CD14-positive monocyte (primary cell): Measurements from ENCODE around the gene MAML1. TPM values are rescaled to one million over a fixed set of nuclear protein-coding genes. Genes with fewer than 3 reads are reported as not detected.
A peak's percentile ranks its signal among the peaks of the same experiment; 100 is the strongest.

Experiments
- DNase-seq, 3 donors: peaks; one replicate each; pipeline ENCODE4 v3.0.0-alpha.2; 2011 to 2022
- H2AFZ ChIP-seq: 2 replicates; pipeline ENCODE4 v1.6.0; 2012; ENCODE audit warnings: mild to moderate bottlenecking, low read depth, low read length, inconsistent platforms; ENCODE audit not compliant: insufficient read depth, poor library complexity, severe bottlenecking
- H3K27ac ChIP-seq, 2 donors: 1 replicate in 1 of 2; 2 replicates in 1 of 2; pipeline ENCODE4 v1.5.1; 2012 to 2013; ENCODE audit warnings: low read length in 2 of 2, control low read depth in 1 of 2, inconsistent platforms in 1 of 2, low read depth in 1 of 2, mild to moderate bottlenecking in 1 of 2
- H3K27me3 ChIP-seq, 2 donors: one replicate each; pipeline versions ENCODE4 v1.6.0 to v1.6.1; 2011 to 2013; ENCODE audit warnings: low read length in 2 of 2; ENCODE audit not compliant: control insufficient read depth in 2 of 2, insufficient read depth in 2 of 2
- H3K36me3 ChIP-seq, 2 donors: replicated peaks in 1 of 2; 1 replicate in 1 of 2; 2 replicates in 1 of 2; pipeline versions ENCODE4 v1.5.1 to v1.6.1; 2012 to 2013; ENCODE audit warnings: low read length in 2 of 2, control low read depth in 1 of 2, inconsistent platforms in 1 of 2, mild to moderate bottlenecking in 1 of 2; ENCODE audit not compliant: insufficient read depth in 2 of 2, control insufficient read depth in 1 of 2
- H3K4me1 ChIP-seq, 2 donors: 1 replicate in 1 of 2; 2 replicates in 1 of 2; pipeline versions ENCODE4 v1.5.1 to v1.6.1; 2012 to 2013; ENCODE audit warnings: low read length in 2 of 2, control low read depth in 1 of 2, inconsistent platforms in 1 of 2, mild to moderate bottlenecking in 1 of 2, moderate library complexity in 1 of 2; ENCODE audit not compliant: insufficient read depth in 2 of 2, control insufficient read depth in 1 of 2
- H3K4me2 ChIP-seq: replicated peaks from 2 replicates; pipeline ENCODE3; 2012; ENCODE audit warnings: low read length, moderate library complexity, mild to moderate bottlenecking; ENCODE audit not compliant: poor library complexity, severe bottlenecking; ENCODE audit errors: extremely low read depth
- H3K4me3 ChIP-seq, 3 experiments: fragments of 200-600 bp in 1 of 3; sonication (generic) in 1 of 3; replicated peaks in 1 of 3; 1 replicate in 2 of 3; 2 replicates in 1 of 3; pipeline ENCODE4 v1.5.1; 2011 to 2013; ENCODE audit warnings: low read length in 3 of 3, mild to moderate bottlenecking in 3 of 3, control low read depth in 2 of 3, low read depth in 2 of 3, inconsistent platforms in 1 of 3, moderate library complexity in 1 of 3
- H3K79me2 ChIP-seq: 2 replicates; pipeline ENCODE4 v1.6.0; 2012; ENCODE audit warnings: mild to moderate bottlenecking, control low read depth, inconsistent platforms, low read length, moderate library complexity; ENCODE audit not compliant: insufficient read depth
- H3K9ac ChIP-seq: 2 replicates; pipeline ENCODE4 v1.6.0; 2017; ENCODE audit warnings: low read length, mild to moderate bottlenecking; ENCODE audit not compliant: insufficient read depth, poor library complexity, severe bottlenecking
- H3K9me3 ChIP-seq, 2 donors: replicated peaks in 1 of 2; 1 replicate in 1 of 2; 2 replicates in 1 of 2; pipeline versions ENCODE4 v1.5.1 to v1.6.1; 2012 to 2013; ENCODE audit warnings: low read length in 2 of 2, control low read depth in 1 of 2; ENCODE audit not compliant: control insufficient read depth in 1 of 2, insufficient read depth in 1 of 2
- H4K20me1 ChIP-seq: 2 replicates; pipeline ENCODE4 v1.6.0; 2012; ENCODE audit warnings: mild to moderate bottlenecking, low read length, control low read depth, moderate library complexity; ENCODE audit not compliant: insufficient read depth
- H3K27ac Mint-ChIP-seq, 7 donors: one replicate each; pipeline ENCODE4 v1.8.0; 2020; ENCODE audit warnings: mild to moderate bottlenecking in 7 of 7, mixed read lengths in 7 of 7, moderate library complexity in 6 of 7, inconsistent platforms in 2 of 7
- H3K27me3 Mint-ChIP-seq, 3 donors: one replicate each; pipeline ENCODE4 v1.8.0; 2021 to 2022; ENCODE audit warnings: low read depth in 3 of 3, mild to moderate bottlenecking in 3 of 3, mixed read lengths in 3 of 3, moderate library complexity in 3 of 3, inconsistent platforms in 1 of 3
- H3K36me3 Mint-ChIP-seq, 2 donors: one replicate each; pipeline ENCODE4 v1.8.0; 2020; ENCODE audit warnings: mixed read lengths in 2 of 2, inconsistent platforms in 1 of 2, mild to moderate bottlenecking in 1 of 2
- H3K4me1 Mint-ChIP-seq: one replicate; pipeline ENCODE4 v1.8.0; 2020; ENCODE audit warnings: mild to moderate bottlenecking, mixed read lengths
- H3K4me3 Mint-ChIP-seq, 2 donors: one replicate each; pipeline ENCODE4 v1.8.0; 2020; ENCODE audit warnings: mild to moderate bottlenecking in 2 of 2, mixed read lengths in 2 of 2, moderate library complexity in 1 of 2
- H3K9me3 Mint-ChIP-seq, 7 donors: one replicate each; pipeline ENCODE4 v1.8.0; 2020 to 2022; ENCODE audit warnings: mixed read lengths in 7 of 7, mild to moderate bottlenecking in 6 of 7, moderate library complexity in 6 of 7, inconsistent platforms in 2 of 7
- CTCF ChIP-seq: fragments of 200-600 bp; IDR thresholded peaks from one replicate; pipeline ENCODE4 v1.8.0; 2022; ENCODE audit warnings: antibody characterized with exemption, mild to moderate bottlenecking
- WGBS: methylation state at CpG from one replicate; pipeline ENCODE4 v1.1.5; 2013; ENCODE audit warnings: missing lambda C conversion rate; ENCODE audit not compliant: insufficient coverage; 5-methylcytosine and 5-hydroxymethylcytosine counted together
- intact Hi-C, 2 donors: fragments of 100-400 bp; cut with micrococcal nuclease; formaldehyde crosslinking; loops; one replicate each; pipeline versions ENCODE4 v1.15.0 to v1.15.1; 2023
- polyA plus RNA-seq, 3 donors: library from polyadenylated mRNA; depleted of rRNA in 1 of 3; unstranded in 2 of 3; stranded (reverse) in 1 of 3; fragments of 300-500 nt in 2 of 3; fragments of >200 nt in 1 of 3; fragmentation: Illumina TruSeq in 2 of 3; gene quantifications; 1 replicate in 2 of 3; 2 replicates in 1 of 3; pipeline ENCODE4 v1.2.3, GENCODE V29; 2012 to 2021

The MAML1 gene
- polyA plus RNA-seq, 3 donors, result 2.2 to 11.0 (median 2.7) TPM

- no peaks in the 10 kb centered on the region for H3K9me3 Mint-ChIP-seq
- no peaks in the 10 kb centered on the region for H3K27me3 ChIP-seq
- no peak overlapping the region for H3K4me3 Mint-ChIP-seq
- DNase-seq, result no peak
- H3K27ac Mint-ChIP-seq, result peak overlapping the region in 1 of 7 donors; percentile 50
- H3K4me2 ChIP-seq, result no peak overlapping the region
- H3K4me1 ChIP-seq, result peaks cover 44 to 53% of the 10 kb centered on the region in 2 donors
- H3K9me3 ChIP-seq, result no peaks in the 10 kb centered on the region
- peaks cover 37% of the 10 kb centered on the region for H3K4me1 Mint-ChIP-seq
- peaks cover 38 to 47% of the 10 kb centered on the region in 2 donors for H3K36me3 ChIP-seq
- no peak overlapping the region for H3K27ac ChIP-seq
- WGBS, result 96% methylated on average over 31 of the region's 36 CpGs
- H3K79me2 ChIP-seq, result peaks cover 25% of the 10 kb centered on the region
- intact Hi-C loops, result loop anchor here in 1 of 2 donors (5.0 to 10.0 kb wide), 2 partner anchors 64 to 177 kb away; partner anchors contain the start of genes HNRNPH1 and MAML1
- no peak overlapping the region for H2AFZ ChIP-seq
- peaks cover 44 to 45% of the 10 kb centered on the region in 2 donors for H3K36me3 Mint-ChIP-seq
- no peak for TF ChIP-seq CTCF
- H3K4me3 ChIP-seq, result no peak overlapping the region
- no peak overlapping the region for H3K9ac ChIP-seq
- H4K20me1 ChIP-seq, result peaks cover 88% of the 10 kb centered on the region
- peaks cover 0 to 2% (median 2%) of the 10 kb centered on the region in 3 donors for H3K27me3 Mint-ChIP-seq
Measured at GRCh38 chr5:179798771-179799643, 66.4 kb downstream of the MAML1 start.

GRCh38 chr5:179799644-179799973 is 67.0 kb downstream of the MAML1 start:
- H3K27ac Mint-ChIP-seq, result peak overlapping the region in 1 of 7 donors; percentile 50

More at GRCh38 chr5:179799644-179799973, 67.0 kb downstream of the MAML1 start:
- peaks cover 30% of the 10 kb centered on the region for H3K79me2 ChIP-seq
- DNase-seq, result no peak
- no peaks in the 10 kb centered on the region for H3K27me3 ChIP-seq
- H3K4me3 ChIP-seq, result no peak overlapping the region
- H3K36me3 ChIP-seq, result peaks cover 38 to 47% of the 10 kb centered on the region in 2 donors
- no peak overlapping the region for H3K4me2 ChIP-seq
- H3K4me1 Mint-ChIP-seq, result peaks cover 37% of the 10 kb centered on the region
- WGBS, result 100% methylated on average over 5 of the region's 5 CpGs
- H3K9ac ChIP-seq, result no peak overlapping the region
- no peak overlapping the region for H3K27ac ChIP-seq
- peaks cover 0 to 2% (median 2%) of the 10 kb centered on the region in 3 donors for H3K27me3 Mint-ChIP-seq
- no peaks in the 10 kb centered on the region for H3K9me3 ChIP-seq
- no peak overlapping the region for H3K4me3 Mint-ChIP-seq
- peaks cover 44 to 45% of the 10 kb centered on the region in 2 donors for H3K36me3 Mint-ChIP-seq
- H2AFZ ChIP-seq, result no peak overlapping the region
- intact Hi-C loops, result loop anchor here in 1 of 2 donors (5.0 to 10.0 kb wide), 2 partner anchors 65 to 177 kb away; partner anchors contain the start of genes HNRNPH1 and MAML1
- H3K4me1 ChIP-seq, result peaks cover 44 to 53% of the 10 kb centered on the region in 2 donors
- H4K20me1 ChIP-seq, result peaks cover 88% of the 10 kb centered on the region
- no peak for TF ChIP-seq CTCF
- H3K9me3 Mint-ChIP-seq, result no peaks in the 10 kb centered on the region
